Measurements from ENCODE around the gene TGFBI.

- TF ChIP-seq EZH2 (IDR thresholded peaks at IDR 0.05; ENCODE audit: borderline replicate concordance, low read length) = no peak
- TF ChIP-seq CTCF (IDR thresholded peaks at IDR 0.05; ENCODE audit: low read length) = no peak
Measured at GRCh38 chr5:135980620-135981019, 48.2 kb upstream of the TGFBI start.

Measured in OCI-LY1 (cell line).